Regular cardiac myocyte (primary cell): ENCODE data around the gene ALG10. TPM values are rescaled to one million over a fixed set of nuclear protein-coding genes. Genes with fewer than 3 reads are reported as not detected.

Experiments
- total RNA-seq: library from RNA; depleted of rRNA; stranded (reverse); fragments of >200 nt; gene quantifications from 2 replicates; pipeline ENCODE4 v1.2.3, GENCODE V29; 2014

The ALG10 gene
- 4.2 and 11.3 TPM in 2 replicates for total RNA-seq

GRCh38 chr12:34022079-34022830 is at the start of gene ALG10:
ALG10 (plus strand) TSS chr12:34022496; CDS start chr12:34022600, 104 bp downstream.

